Measurements from ENCODE around the gene PSMD1.
"Not testable (repeated sequence)": the region's sequence is repeated elsewhere in the genome, so short reads cannot be mapped to it uniquely, and the experiment has no call there.

PSMD1 gene

GRCh38 chr2:231017231-231017598 lies 39.5 kb upstream of the PSMD1 start:
- Mint-ChIP-seq H3K27me3 (ENCODE audit: low read depth) (peaks cover 32% of the 10 kb centered on the region), H3K9me3 (peaks cover 4% of the 10 kb centered on the region), H3K36me3 (ENCODE audit: low read depth) (no peaks in the 10 kb centered on the region), H3K4me3 (no peak overlapping the region), H3K27ac (no peak overlapping the region), H3K4me1 (no peaks in the 10 kb centered on the region)
- TF ChIP-seq, protein P1, sequence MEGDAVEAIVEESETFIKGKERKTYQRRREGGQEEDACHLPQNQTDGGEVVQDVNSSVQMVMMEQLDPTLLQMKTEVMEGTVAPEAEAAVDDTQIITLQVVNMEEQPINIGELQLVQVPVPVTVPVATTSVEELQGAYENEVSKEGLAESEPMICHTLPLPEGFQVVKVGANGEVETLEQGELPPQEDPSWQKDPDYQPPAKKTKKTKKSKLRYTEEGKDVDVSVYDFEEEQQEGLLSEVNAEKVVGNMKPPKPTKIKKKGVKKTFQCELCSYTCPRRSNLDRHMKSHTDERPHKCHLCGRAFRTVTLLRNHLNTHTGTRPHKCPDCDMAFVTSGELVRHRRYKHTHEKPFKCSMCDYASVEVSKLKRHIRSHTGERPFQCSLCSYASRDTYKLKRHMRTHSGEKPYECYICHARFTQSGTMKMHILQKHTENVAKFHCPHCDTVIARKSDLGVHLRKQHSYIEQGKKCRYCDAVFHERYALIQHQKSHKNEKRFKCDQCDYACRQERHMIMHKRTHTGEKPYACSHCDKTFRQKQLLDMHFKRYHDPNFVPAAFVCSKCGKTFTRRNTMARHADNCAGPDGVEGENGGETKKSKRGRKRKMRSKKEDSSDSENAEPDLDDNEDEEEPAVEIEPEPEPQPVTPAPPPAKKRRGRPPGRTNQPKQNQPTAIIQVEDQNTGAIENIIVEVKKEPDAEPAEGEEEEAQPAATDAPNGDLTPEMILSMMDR (IDR thresholded peaks at IDR 0.05; ENCODE audit: unreplicated experiment in 3 of 3), result no peak

GRCh38 chr2:231018184-231018583 lies 38.5 kb upstream of the PSMD1 start:
- Mint-ChIP-seq H3K4me3 (no peak overlapping the region), H3K4me1 (no peaks in the 10 kb centered on the region), H3K27ac (no peak overlapping the region), H3K27me3 (ENCODE audit: low read depth) (peaks cover 23% of the 10 kb centered on the region), H3K36me3 (ENCODE audit: low read depth) (no peaks in the 10 kb centered on the region), H3K9me3 (peaks cover 4% of the 10 kb centered on the region)
- TF ChIP-seq, protein P1 (IDR thresholded peaks at IDR 0.05; ENCODE audit: unreplicated experiment in 3 of 3), result no peak

GRCh38 chr2:231025059-231025458 lies 31.6 kb upstream of the PSMD1 start:
- H3K27me3 Mint-ChIP-seq (ENCODE audit: low read depth); H3K4me1 Mint-ChIP-seq; H3K9me3 Mint-ChIP-seq; H3K27ac Mint-ChIP-seq; H3K4me3 Mint-ChIP-seq; H3K36me3 Mint-ChIP-seq (ENCODE audit: low read depth): not testable (repeated sequence)

- Mint-ChIP-seq H3K27me3 (ENCODE audit: low read depth) (peaks cover 24% of the 10 kb centered on the region), H3K36me3 (ENCODE audit: low read depth) (no peaks in the 10 kb centered on the region), H3K27ac (no peak overlapping the region), H3K9me3 (no peaks in the 10 kb centered on the region), H3K4me1 (no peaks in the 10 kb centered on the region), H3K4me3 (no peak overlapping the region)
- TF ChIP-seq, protein P1 (IDR thresholded peaks at IDR 0.05; ENCODE audit: unreplicated experiment in 3 of 3), result no peak
These were observed 27.8 kb upstream of the PSMD1 start for GRCh38 chr2:231028889-231029288.

DNA sequence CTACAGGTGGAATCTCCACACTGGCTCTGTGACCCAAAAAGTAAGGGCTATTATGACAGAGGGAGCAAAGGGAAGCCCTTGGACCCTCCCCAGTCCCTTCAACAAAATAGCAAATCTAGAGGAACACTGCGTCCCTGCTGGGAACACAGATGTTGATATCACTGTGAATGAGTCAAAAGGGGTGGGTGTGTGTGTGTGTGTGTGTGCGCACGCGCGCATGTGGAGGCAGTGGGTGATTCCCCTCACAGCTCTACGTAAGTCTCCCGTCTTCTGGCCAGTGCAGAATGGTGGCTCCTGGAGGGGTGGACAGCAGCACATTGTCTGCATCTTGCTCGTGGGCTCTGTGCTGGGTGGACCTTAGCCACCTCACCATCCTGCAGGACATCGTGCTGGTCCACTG lies 27.1 kb upstream of the PSMD1 start:
- no peaks in the 10 kb centered on the region for H3K9me3 Mint-ChIP-seq
- H3K4me1 Mint-ChIP-seq, result no peaks in the 10 kb centered on the region
- TF ChIP-seq, protein P1 (IDR thresholded peaks at IDR 0.05; ENCODE audit: unreplicated experiment in 3 of 3), result no peak
- H3K27ac Mint-ChIP-seq, result no peak overlapping the region
- H3K27me3 Mint-ChIP-seq (ENCODE audit: low read depth), result peaks cover 27% of the 10 kb centered on the region
- no peaks in the 10 kb centered on the region for H3K36me3 Mint-ChIP-seq (ENCODE audit: low read depth)
- H3K4me3 Mint-ChIP-seq, result no peak overlapping the region

DNA sequence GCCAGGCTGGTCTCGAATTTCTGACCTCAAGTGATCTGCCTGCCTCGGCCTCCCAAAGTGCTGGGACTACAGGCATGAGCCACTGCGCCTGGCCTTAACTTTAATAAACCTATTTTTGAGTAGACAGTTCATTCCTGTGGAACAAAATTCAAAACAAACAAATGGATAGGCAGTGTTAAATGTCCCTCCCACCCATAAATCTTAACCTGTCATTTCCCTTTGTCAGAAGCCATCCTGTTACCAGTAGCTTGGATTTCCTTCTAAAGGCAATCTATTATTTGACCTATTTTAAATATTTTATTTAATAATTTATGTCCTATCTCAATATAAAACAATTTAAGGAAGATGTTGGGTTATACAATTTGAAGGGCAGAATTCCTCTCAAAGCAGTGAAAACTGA lies 25.9 kb upstream of the PSMD1 start:
- Mint-ChIP-seq H3K36me3 (ENCODE audit: low read depth) (no peaks in the 10 kb centered on the region), H3K4me3 (no peak overlapping the region), H3K9me3 (no peaks in the 10 kb centered on the region), H3K27ac (no peak overlapping the region), H3K4me1 (no peaks in the 10 kb centered on the region), H3K27me3 (ENCODE audit: low read depth) (peaks cover 37% of the 10 kb centered on the region)
- TF ChIP-seq, protein P1 (IDR thresholded peaks at IDR 0.05; ENCODE audit: unreplicated experiment in 3 of 3), result no peak

Data from nephron (organoid).